ENCODE data around the gene TRIM33. TPM values are rescaled to one million over a fixed set of nuclear protein-coding genes. Genes with fewer than 3 reads are reported as not detected.

The TRIM33 gene
- total and polyA plus RNA-seq, 2 of the 8 experiments (the other 6 are each of a cell fraction or from before 2014, with no cell fraction given) = 17.1 to 52.3 TPM

GRCh38 chr1:114552106-114552639 is 41.2 kb upstream of the TRIM33 start:
- Histone ChIP-seq H3K23ac (ENCODE audit: insufficient read length) (no peak overlapping the region), H3K4me2 (ENCODE audit: insufficient read depth in 1 of 2, low read depth in 2 of 2, low read length in 2 of 2) (no peak overlapping the region), H2BK20ac (ENCODE audit: low read length) (no peak overlapping the region), H3K56ac (replicated peaks; ENCODE audit: insufficient read length, low read depth, low read length) (no peak overlapping the region), H3K4me1 (replicated peaks in 1 of 4; ENCODE audit: control insufficient read depth in 3 of 4, insufficient read depth in 4 of 4, low read length in 3 of 4) (no peaks in the 10 kb centered on the region), H3K4me3 (ENCODE audit: extremely low read depth in 1 of 4, insufficient read depth in 2 of 4, low read depth in 3 of 4, low read length in 4 of 4) (no peak overlapping the region), H4K91ac (replicated peaks; ENCODE audit: insufficient read length, low read length) (no peak overlapping the region), H2AK5ac (ENCODE audit: low read depth, low read length) (no peak overlapping the region), H3K4ac (replicated peaks; ENCODE audit: insufficient read length, low read depth, low read length) (no peak overlapping the region), H3K79me1 (ENCODE audit: low read depth, low read length) (no peaks in the 10 kb centered on the region), H2BK5ac (ENCODE audit: low read depth, low read length) (no peak overlapping the region), H3K27ac (ENCODE audit: low read depth, low read length) (no peak overlapping the region), H3K27me3 (replicated peaks in 1 of 4; ENCODE audit: control insufficient read depth in 3 of 4, extremely low read depth in 1 of 4, insufficient read depth in 3 of 4, low read length in 3 of 4) (no peaks in the 10 kb centered on the region), H3K79me2 (ENCODE audit: control insufficient read depth in 1 of 2, insufficient read depth in 2 of 2, low read length in 2 of 2) (no peaks in the 10 kb centered on the region), H3K36me3 (ENCODE audit: control insufficient read depth in 2 of 4, insufficient read depth in 4 of 4, low read length in 3 of 4) (no peaks in the 10 kb centered on the region), H2BK12ac (ENCODE audit: low read depth, low read length) (no peak overlapping the region), H3K23me2 (ENCODE audit: low read depth, low read length) (no peaks in the 10 kb centered on the region), H4K5ac (ENCODE audit: insufficient read length, low read depth, low read length) (no peak overlapping the region), H3K14ac (ENCODE audit: insufficient read length) (no peak overlapping the region), H2AFZ (ENCODE audit: low read length) (no peak overlapping the region), H2BK120ac (replicated peaks; ENCODE audit: low read depth, low read length) (no peak overlapping the region), H4K8ac (ENCODE audit: extremely low read depth, insufficient read depth, low read length) (no peak overlapping the region), H3K18ac (ENCODE audit: extremely low read depth, low read length) (no peak overlapping the region), H3K9me3 (ENCODE audit: insufficient read depth in 2 of 2, low read depth in 1 of 2, low read length in 1 of 2) (no peaks in the 10 kb centered on the region), H2BK15ac (ENCODE audit: low read length) (no peak overlapping the region), H4K20me1 (replicated peaks in 1 of 2; ENCODE audit: control insufficient read depth in 1 of 2, insufficient read depth in 2 of 2, low read length in 2 of 2) (no peaks in the 10 kb centered on the region), H3K9ac (replicated peaks in 1 of 4; ENCODE audit: extremely low read depth in 1 of 4, low read depth in 3 of 4, low read length in 3 of 4) (no peak overlapping the region)
- 87% methylated on average over 5 of the region's 7 CpGs; no CpG with 5 or more reads in 1 of the 2 experiments for WGBS, 2 experiments (ENCODE audit: extremely low coverage in 1 of 2, insufficient coverage in 1 of 2, insufficient read length in 1 of 2, insufficient replicate concordance in 2 of 2, low coverage in 1 of 2, low lambda C conversion rate in 2 of 2, missing lambda C conversion rate in 1 of 2)
- no peak for TF ChIP-seq CEBPB (IDR thresholded peaks at IDR 0.05; ENCODE audit: low read depth, low read length)
- TF ChIP-seq TCF12 (IDR thresholded peaks at IDR 0.05; ENCODE audit: low read depth, low read length) = no peak
- TF ChIP-seq SP1 (IDR thresholded peaks at IDR 0.05; ENCODE audit: low read depth, low read length) = no peak
- TF ChIP-seq POLR2AphosphoS5 (IDR thresholded peaks at IDR 0.05; ENCODE audit: low read depth, low read length) = no peak
- no peak for TF ChIP-seq SIRT6 (IDR thresholded peaks at IDR 0.05; ENCODE audit: low read length)
- POLR2A ChIA-PET (ENCODE audit: partially characterized antibody) = no interaction called here
- DNase-seq (ENCODE audit: low read depth in 1 of 2, low spot score in 2 of 2) = no peak
- CTCF ChIA-PET (ENCODE audit: partially characterized antibody) = interaction anchor here (1.1 kb wide), 1 partner anchor 16 kb away, joined by 3 read pairs; no protein-coding TSS in a partner anchor
- FAIRE-seq = no peak
